GM12875 (cell line): ENCODE measurements around the gene CRMP1.

Experiments used
- H3K4me3 ChIP-seq: one replicate; pipeline ENCODE4 v1.5.1; 2011; ENCODE audit warnings: low read depth, low read length, control low read depth
- CTCF ChIP-seq: IDR thresholded peaks from 2 replicates; pipeline ENCODE4 v1.5.1; 2011; ENCODE audit warnings: low read depth, mild to moderate bottlenecking, control low read depth, inconsistent platforms, low read length, moderate library complexity, borderline replicate concordance; ENCODE audit not compliant: insufficient read depth

Gene CRMP1

GRCh38 chr4:5827108-5828004, 65.5 kb downstream of the CRMP1 start:
- TF ChIP-seq CTCF, result no peak
- no peak overlapping the region for H3K4me3 ChIP-seq

GRCh38 chr4:5826437-5827107, 66.3 kb downstream of the CRMP1 start:
- H3K4me3 ChIP-seq, result no peak overlapping the region
- TF ChIP-seq CTCF, result no peak

GRCh38 chr4:5825321-5826041, 67.4 kb downstream of the CRMP1 start:
- no peak for TF ChIP-seq CTCF

DNA sequence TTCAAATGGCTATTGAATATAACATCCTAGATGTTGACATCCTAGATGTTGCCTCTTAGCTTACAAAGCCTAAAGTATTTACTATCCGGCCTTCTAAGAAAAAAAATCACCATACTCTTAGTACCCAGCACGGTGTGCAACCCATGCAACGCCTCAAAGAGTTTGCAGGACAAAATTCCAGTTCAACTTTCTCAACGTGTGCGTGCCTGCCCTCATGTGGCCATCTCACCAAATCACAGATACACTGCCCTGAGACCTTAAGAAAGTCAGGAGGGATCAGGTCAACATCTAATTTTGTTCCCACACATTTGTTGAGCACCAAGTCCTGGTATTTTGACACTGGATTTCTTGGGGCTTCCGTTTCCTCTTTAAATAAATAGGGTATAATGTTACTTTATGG, 68.3 kb downstream of the CRMP1 start:
- peak; percentile 55 for TF ChIP-seq CTCF

More at GRCh38 chr4:5825321-5826041, 67.4 kb downstream of the CRMP1 start:
- H3K4me3 ChIP-seq, result no peak overlapping the region

DNA sequence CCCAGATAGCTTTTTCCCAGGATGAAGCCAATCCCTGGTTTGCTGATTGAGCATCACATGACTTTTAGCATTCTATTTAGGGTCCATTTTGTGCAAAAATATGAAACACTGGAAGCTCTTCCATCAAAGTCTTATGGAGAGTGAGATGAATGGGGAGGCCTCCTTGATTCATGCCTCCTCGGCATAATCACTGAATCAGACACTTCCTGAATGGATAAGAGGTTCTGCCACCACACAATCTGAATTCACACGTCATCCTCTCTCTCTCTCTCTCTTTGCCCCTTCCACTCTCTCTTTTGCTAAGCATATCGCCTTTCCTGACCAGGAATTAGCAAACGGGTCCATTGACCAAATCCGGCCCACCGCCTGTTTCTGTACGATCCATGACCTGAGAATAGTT, 68.7 kb downstream of the CRMP1 start:
- no peak overlapping the region for H3K4me3 ChIP-seq
- no peak for TF ChIP-seq CTCF

More for the DNA sequence above, 68.3 kb downstream of the CRMP1 start:
- no peak overlapping the region for H3K4me3 ChIP-seq

DNA sequence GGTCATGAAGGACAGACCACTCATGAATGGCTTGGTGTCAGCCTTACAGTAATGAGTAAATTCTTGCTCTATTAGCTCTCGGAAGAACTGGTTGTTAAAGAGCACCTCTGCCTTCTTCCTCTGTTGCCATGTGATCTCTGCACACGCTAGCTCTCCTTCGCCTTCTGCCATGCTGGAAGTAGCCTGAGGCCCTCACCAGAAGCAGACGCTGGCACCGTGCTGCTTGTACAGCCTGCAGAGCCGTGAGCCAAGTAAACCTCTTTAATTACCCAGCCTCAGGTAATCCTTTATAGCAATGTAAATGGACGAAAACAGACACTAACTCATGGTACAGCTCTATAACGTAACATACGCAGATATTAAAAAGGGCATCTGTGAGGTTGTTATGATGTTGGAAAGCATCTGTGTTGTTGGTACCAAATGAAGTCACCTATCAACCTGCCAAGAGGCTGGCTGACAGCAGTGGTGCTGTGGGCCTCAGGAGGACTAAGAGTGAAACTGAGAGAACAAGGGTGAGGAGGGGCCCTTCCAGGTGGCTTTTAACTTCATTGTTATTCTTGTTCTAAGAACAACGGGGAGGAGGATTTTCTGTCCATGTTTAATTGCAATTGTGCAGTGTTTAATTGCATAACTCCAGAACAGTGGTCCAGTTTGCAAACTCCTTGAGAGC, 69.2 kb downstream of the CRMP1 start:
- no peak overlapping the region for H3K4me3 ChIP-seq
- no peak for TF ChIP-seq CTCF
